Uterus (tissue), 2 donors: ENCODE results near the gene CPLANE1.
"Not testable (repeated sequence)": the region's sequence is repeated elsewhere in the genome, so short reads cannot be mapped to it uniquely, and the experiment has no call there.

Experiments used
- CTCF ChIP-seq, 4 experiments: fragments of 200-600 bp in 2 of 4; fragments of 450-650 bp in 2 of 4; sonication (generic) in 2 of 4; IDR thresholded peaks; one replicate each; pipeline ENCODE4 v1.5.1; 2016 to 2019; ENCODE audit warnings: antibody characterized with exemption in 4 of 4, mild to moderate bottlenecking in 2 of 4, moderate library complexity in 1 of 4
- POLR2A ChIP-seq, 2 donors: fragments of 450-650 bp; IDR thresholded peaks; one replicate each; pipeline ENCODE4 v1.6.1; 2016; ENCODE audit warnings: antibody characterized with exemption in 2 of 2, mild to moderate bottlenecking in 1 of 2, moderate library complexity in 1 of 2

GRCh38 chr5:37082977-37083376 lies 166.2 kb downstream of the CPLANE1 start:
- not testable (repeated sequence) for TF ChIP-seq CTCF, POLR2A (IDR thresholded peaks at IDR 0.05)
